ENCODE measurements around the gene PSMA7. TPM values are rescaled to one million over a fixed set of nuclear protein-coding genes. Genes with fewer than 3 reads are reported as not detected.

Gene PSMA7
- total RNA-seq, 1 experiment from 2014 or later = 332 TPM

DNA sequence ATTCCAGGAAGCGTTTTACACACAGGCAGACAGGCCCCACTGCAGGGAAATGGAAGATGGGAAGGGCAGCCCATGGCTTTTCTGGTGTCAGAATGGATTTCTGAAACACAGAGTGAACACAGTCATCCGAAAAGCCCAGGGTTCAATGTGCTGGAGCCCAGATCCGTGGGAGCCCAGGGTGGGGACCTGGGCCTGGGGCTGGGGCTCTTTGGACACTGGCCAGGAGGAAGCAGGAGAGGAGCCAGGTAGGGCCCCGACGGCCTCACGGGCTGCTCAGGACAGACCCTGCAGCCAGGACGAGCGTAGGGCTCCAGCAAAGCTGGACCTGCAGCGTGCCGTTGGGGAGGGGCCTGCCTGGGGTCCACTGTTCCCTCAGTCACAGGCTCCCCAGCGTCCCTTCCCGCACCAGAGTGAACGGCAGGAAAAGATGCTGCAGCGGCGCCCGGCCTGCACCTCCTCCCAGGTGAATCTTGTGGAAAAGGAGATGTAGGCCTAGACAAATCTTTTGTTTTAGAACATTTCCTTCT is 45.2 kb downstream of the PSMA7 start:
- no CpG with 5 or more reads among the region's 16 CpGs for WGBS (ENCODE audit: extremely low coverage, insufficient read length, low lambda C conversion rate)

More for the DNA sequence above, 45.2 kb downstream of the PSMA7 start:
- no peak overlapping the region for H2BK20ac ChIP-seq (ENCODE audit: low read depth, low read length, poor library complexity, severe bottlenecking)
- H3K4me1 ChIP-seq (ENCODE audit: insufficient read depth, low read length) = no peaks in the 10 kb centered on the region
- no peak overlapping the region for H4K8ac ChIP-seq (replicated peaks; ENCODE audit: insufficient read length, low read depth, low read length)
- Mint-ChIP-seq H3K27me3 (ENCODE audit: low read depth) (peaks cover 10% of the 10 kb centered on the region), H3K4me3 (no peak overlapping the region), H3K36me3 (ENCODE audit: insufficient read depth in 1 of 3, low read depth in 3 of 3) (no peaks in the 10 kb centered on the region), H3K27ac (no peak overlapping the region), H3K9me3 (no peaks in the 10 kb centered on the region), H3K4me1 (no peaks in the 10 kb centered on the region)
- no peak for DNase-seq
- no peak overlapping the region for H2AK5ac ChIP-seq (ENCODE audit: insufficient read length, low read length)
- TF ChIP-seq, protein P1, sequence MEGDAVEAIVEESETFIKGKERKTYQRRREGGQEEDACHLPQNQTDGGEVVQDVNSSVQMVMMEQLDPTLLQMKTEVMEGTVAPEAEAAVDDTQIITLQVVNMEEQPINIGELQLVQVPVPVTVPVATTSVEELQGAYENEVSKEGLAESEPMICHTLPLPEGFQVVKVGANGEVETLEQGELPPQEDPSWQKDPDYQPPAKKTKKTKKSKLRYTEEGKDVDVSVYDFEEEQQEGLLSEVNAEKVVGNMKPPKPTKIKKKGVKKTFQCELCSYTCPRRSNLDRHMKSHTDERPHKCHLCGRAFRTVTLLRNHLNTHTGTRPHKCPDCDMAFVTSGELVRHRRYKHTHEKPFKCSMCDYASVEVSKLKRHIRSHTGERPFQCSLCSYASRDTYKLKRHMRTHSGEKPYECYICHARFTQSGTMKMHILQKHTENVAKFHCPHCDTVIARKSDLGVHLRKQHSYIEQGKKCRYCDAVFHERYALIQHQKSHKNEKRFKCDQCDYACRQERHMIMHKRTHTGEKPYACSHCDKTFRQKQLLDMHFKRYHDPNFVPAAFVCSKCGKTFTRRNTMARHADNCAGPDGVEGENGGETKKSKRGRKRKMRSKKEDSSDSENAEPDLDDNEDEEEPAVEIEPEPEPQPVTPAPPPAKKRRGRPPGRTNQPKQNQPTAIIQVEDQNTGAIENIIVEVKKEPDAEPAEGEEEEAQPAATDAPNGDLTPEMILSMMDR (conservative IDR thresholded peaks at IDR 0.05) = no peak
- H2BK120ac ChIP-seq (ENCODE audit: low read depth, low read length, poor library complexity, severe bottlenecking) = no peak overlapping the region
- H4K20me1 ChIP-seq (ENCODE audit: control insufficient read depth, insufficient read depth, insufficient read length) = no peaks in the 10 kb centered on the region
- H3K4me2 ChIP-seq (ENCODE audit: insufficient read depth, insufficient read length, low read length) = no peak overlapping the region
- no peaks in the 10 kb centered on the region for H3K79me1 ChIP-seq (ENCODE audit: insufficient read depth, low read depth, low read length, poor library complexity, severe bottlenecking)
- H2BK15ac ChIP-seq (ENCODE audit: low read depth, low read length) = no peak overlapping the region
- no peak overlapping the region for H3T11ph ChIP-seq (ENCODE audit: low read length)
- H3K23me2 ChIP-seq (ENCODE audit: insufficient read length, low read depth, low read length, poor library complexity, severe bottlenecking) = no peaks in the 10 kb centered on the region
- H3K27me3 ChIP-seq (ENCODE audit: insufficient read depth, low read length) = no peaks in the 10 kb centered on the region
- H2BK12ac ChIP-seq (ENCODE audit: insufficient read length, low read depth, low read length) = no peak overlapping the region
- H4K5ac ChIP-seq (ENCODE audit: insufficient read length, low read depth, low read length) = no peak overlapping the region
- H3K79me2 ChIP-seq (ENCODE audit: insufficient read depth, low read length) = no peaks in the 10 kb centered on the region
- H4K91ac ChIP-seq (ENCODE audit: insufficient read length, low read depth, low read length) = no peak overlapping the region
- no peak overlapping the region for H2AFZ ChIP-seq (ENCODE audit: low read length)
- H2BK5ac ChIP-seq (ENCODE audit: insufficient read length, low read length) = no peak overlapping the region
- H3K18ac ChIP-seq (ENCODE audit: insufficient read length, low read depth, low read length) = no peak overlapping the region
- H3K27ac ChIP-seq (ENCODE audit: insufficient read length, low read depth, low read length) = no peak overlapping the region
- no peak overlapping the region for H3K9ac ChIP-seq (ENCODE audit: extremely low read depth, insufficient read length, low read length)
- H3K23ac ChIP-seq (ENCODE audit: insufficient read length, low read depth, low read length) = no peak overlapping the region
- H3K56ac ChIP-seq (ENCODE audit: insufficient read length, low read depth, low read length) = no peak overlapping the region
- H3K9me3 ChIP-seq (ENCODE audit: control insufficient read depth, low read depth, low read length) = no peaks in the 10 kb centered on the region
- no peak overlapping the region for H3K14ac ChIP-seq (ENCODE audit: insufficient read depth, low read length)
- H3K4ac ChIP-seq (ENCODE audit: low read depth, low read length) = no peak overlapping the region
